IPS DF 19.7 (cell line): Measurements from ENCODE around the gene ABCC1.

Experiments used
- DNase-seq: peaks from one replicate; pipeline ENCODE4 v3.0.0-alpha.2; 2013; ENCODE audit warnings: low read depth, low spot score

ABCC1 gene

GRCh38 chr16:15993541-15993940, 44.1 kb downstream of the ABCC1 start:
- DNase-seq = no peak

- no peak for DNase-seq
These were observed 44.7 kb downstream of the ABCC1 start for GRCh38 chr16:15993946-15994665.

DNA sequence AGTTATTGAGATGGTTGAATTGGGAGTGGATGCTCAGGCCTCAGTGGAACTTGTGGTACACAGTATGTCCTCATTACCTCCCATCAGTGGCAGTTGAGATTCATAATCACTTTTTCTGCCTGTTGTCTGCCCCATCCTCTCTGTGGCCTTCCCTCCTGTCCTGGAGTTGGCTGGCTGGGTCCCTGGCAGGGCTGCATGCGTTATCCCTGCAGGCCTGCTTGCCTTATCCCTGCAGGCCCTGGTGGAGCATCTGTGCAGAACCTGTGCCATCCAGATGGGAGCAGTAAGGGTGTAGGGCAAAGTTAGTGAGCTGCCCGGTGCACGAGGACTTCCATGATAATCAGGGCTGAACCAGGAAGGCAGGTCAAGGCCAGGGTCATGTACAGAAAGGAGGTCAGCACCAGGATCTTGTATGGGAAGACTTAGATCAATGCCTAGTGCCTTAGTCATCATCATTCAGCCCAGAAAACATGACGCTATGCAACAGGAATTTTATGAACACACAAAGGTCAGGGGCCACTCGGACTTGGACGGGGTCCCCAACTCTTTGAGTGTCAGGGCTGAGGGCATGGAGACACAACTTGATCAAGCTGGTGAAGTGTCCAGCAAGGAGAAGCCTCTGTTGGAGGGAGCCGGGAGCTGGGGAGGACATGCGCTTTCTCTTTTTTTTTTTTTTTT, 47.2 kb downstream of the ABCC1 start:
- no peak for DNase-seq

DNA sequence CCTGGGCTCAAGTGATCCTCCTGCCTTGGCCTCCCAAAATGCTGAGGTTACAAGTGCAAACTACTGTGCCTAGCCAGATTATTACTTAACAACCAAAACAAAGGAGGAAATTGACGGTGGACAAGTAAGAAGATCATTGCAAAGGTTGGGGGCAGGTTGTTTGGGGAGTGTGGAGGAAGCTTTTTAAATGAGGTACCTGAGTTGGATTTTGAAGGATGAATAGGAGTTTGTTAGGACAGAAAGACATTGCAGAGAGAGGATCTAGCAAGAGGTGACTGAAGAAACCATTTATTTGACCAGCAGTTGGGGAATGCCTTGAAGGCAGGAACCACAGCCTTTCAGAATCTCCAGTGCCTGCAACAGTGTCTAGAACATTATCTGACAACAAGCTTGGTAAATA, 51.3 kb downstream of the ABCC1 start:
- no peak for DNase-seq

- DNase-seq = no peak
These were observed 52.3 kb downstream of the ABCC1 start for GRCh38 chr16:16001596-16002255.

DNA sequence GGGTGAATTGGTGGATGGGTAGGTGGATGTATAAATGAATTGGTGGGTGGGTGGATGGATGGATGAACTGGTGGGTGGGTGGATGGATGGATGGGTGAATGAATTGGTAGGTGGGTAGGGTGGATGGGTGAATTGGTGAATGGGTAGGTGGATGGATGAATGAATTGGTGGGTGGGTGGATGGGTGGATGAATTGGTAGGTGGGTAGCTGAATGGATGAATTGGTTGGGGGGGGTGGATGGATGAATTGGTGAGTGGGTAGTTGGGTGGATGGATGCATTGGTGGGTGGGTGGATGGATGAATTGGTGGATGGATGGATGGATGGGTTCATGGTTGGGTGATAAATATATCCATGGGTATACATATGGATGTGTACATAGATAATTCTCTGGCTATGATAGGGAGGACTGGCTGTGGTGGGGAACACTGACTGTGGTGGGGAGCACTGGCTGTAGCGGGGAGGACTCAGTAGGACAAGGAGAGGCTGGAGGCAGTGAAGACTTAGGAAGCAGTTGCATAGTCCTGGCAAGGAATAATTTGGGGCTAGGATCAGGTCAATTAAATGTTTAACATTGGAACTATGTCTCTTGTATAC, 54.4 kb downstream of the ABCC1 start:
- no peak for DNase-seq

DNA sequence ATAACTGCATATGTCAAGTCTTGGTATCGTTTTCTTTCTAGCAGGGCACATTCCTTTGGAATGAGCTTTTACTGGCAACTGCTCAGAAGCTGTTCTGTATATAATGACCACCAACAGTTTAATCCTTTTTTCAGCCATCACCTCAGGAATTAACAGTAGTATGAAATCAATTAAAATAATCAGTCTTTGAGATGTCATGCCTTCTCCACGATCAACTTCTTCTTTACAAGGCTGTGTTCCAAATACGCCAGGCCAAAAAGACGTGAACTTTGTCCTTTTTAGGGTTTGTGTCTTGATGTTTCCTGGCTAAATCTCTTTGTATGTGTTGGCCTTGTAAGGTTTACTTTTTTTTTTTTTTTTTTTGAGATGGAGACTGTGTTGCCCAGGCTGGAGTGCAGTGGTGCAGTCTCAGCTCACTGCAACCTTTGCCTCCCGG, 54.9 kb downstream of the ABCC1 start:
- DNase-seq = no peak

DNA sequence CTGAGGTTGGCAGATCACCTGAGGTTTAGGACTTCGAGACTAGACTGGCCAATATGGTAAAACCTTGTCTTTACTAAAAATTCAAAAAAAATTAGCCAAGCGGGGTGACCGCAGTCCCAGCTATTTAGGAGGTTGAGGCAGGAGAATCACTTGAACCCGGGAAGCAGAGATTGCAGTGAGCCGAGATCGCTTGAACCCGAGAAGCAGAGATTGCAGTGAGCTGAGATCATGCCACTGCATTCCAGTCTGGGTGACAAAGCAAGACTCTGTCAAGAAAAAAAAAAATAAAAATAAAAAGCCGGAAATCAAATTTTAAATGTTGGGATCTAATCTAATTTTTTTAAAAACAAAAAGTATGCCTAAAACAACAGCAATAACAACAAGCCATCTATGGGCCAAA, 56.3 kb downstream of the ABCC1 start:
- no peak for DNase-seq

- DNase-seq = no peak
These were observed 57.2 kb downstream of the ABCC1 start for GRCh38 chr16:16006650-16007049.

GRCh38 chr16:16007743-16008111, 58.3 kb downstream of the ABCC1 start:
- no peak for DNase-seq

GRCh38 chr16:16008666-16009065, 59.2 kb downstream of the ABCC1 start:
- DNase-seq = no peak

DNA sequence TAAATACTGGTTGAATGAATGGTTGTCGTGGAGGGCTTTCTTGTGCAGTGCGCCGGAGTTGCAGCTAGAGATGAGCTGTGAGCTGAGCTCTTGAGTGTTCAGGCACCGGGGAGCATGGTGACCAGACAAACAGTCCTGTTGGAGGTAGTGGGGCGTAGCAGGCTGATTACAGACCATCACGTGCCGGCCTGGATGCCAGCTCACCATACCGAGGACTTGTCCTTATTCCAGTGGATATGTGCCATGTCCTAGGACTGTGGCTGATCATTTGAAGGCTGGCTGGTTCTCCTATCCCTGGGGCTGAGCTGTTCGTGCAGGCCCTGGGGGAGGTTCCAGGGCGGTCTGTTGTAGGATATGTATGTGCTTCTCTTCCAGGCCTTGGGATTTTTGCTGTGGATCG, 60.0 kb downstream of the ABCC1 start:
- DNase-seq = no peak

DNA sequence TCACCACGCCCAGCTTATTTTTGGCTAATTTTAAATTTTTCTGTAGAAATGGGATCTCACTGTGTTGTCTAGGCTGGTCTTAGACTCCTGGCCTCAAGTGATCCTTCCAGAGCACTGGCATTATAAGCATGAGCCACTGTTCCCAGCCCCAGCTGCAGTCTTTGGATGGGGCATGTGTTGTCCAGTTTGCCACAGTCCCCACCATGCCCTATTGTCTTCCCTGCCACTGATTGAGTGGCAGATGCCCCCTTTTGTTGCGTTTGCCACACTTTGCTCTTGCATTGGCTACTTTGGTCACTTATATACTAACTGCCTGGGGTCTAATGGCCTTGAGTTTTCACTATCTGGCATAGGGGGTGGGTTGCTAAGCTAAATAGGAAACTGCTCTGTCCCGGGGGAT, 60.8 kb downstream of the ABCC1 start:
- no peak for DNase-seq

DNA sequence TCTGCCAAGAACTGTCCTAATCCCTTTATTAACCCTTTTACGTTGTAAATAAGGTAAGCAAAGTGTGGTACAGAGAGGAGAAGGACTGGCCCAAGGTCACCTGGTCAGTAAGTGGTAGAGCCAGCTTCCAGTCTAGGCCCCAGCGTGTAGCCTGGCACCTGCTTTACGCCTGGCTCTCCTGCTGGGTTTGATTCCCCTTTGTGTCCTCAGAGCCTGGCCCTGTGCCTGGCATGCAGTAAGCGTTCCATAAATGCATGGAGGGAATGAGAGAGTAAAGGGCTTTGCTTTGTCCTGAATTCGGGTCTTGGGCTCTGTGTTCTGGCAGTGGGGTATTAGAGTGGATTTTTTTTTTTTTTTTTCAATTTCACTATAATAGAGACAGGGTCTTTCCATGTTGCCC, 62.7 kb downstream of the ABCC1 start:
- DNase-seq = no peak

DNA sequence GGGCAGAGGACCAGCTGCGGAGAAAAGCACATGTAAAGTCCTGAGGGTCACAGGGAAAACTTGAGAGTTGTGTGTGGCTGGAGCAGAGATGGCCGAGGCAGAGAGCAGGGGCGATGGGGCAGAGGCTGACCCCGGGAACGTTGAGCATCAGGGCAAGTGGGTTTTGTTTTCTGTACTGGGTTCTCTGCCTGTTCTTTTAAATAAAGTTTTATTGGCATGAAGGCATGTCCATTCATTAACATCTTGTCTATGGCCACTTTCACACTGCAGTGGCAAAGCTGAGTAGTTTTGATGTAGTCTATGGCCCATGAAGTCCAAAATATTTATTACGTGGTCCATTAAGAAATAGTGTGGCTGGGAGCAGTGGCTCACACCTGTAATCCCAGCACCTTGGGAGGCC, 64.4 kb downstream of the ABCC1 start:
- no peak for DNase-seq

- DNase-seq = no peak
These were observed 65.2 kb downstream of the ABCC1 start for GRCh38 chr16:16014329-16015224.

DNA sequence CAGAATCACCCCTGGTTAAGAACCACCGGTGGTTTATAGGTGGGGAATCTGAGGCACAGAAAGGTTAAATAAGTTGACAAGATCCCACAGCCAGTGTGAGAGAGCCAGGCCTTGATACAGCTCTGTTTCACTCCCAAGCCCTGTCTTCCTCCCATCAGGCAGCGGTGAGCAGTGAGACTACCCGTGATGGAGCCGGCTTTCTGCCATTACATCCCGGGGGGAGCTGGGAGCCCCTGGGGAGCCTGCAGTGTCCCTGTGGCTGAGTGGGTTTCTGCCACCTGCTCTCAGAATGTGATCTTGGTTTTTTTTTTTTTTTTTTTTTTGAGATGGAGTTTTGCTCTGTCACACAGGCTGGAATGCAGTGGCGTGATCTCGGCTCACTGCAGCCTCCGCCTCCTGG, 66.4 kb downstream of the ABCC1 start:
- no peak for DNase-seq

GRCh38 chr16:16016388-16016964, 67.1 kb downstream of the ABCC1 start:
- no peak for DNase-seq

- no peak for DNase-seq
These were observed 68.4 kb downstream of the ABCC1 start for GRCh38 chr16:16017812-16018211.

GRCh38 chr16:16018705-16019104, 69.3 kb downstream of the ABCC1 start:
- DNase-seq = no peak

GRCh38 chr16:16019488-16019887, 70.1 kb downstream of the ABCC1 start:
- DNase-seq = no peak
